Keratinocyte (primary cell): Measurements from ENCODE around the gene LRRC71. TPM values are rescaled to one million over a fixed set of nuclear protein-coding genes. Genes with fewer than 3 reads are reported as not detected.

Experiments
- DNase-seq: peaks from one replicate; pipeline ENCODE4 v3.0.0-alpha.2; 2011; ENCODE audit warnings: low read depth, missing footprints, low spot score
- FAIRE-seq: peaks from 2 replicates; lab custom pipeline; 2011; peaks lifted over from hg19 to GRCh38; lab: Jason Lieb, UNC
- H2AFZ ChIP-seq: 2 replicates; pipeline ENCODE4 v1.6.0; 2012; ENCODE audit warnings: low read length, control low read depth, inconsistent platforms; ENCODE audit not compliant: control insufficient read depth
- H3K27ac ChIP-seq: 2 replicates; pipeline ENCODE4 v1.5.1; 2011; ENCODE audit warnings: low read length; ENCODE audit not compliant: control insufficient read depth, insufficient read depth
- H3K27me3 ChIP-seq: 3 replicates; pipeline ENCODE4 v1.6.0; 2011; ENCODE audit warnings: low read length; ENCODE audit not compliant: control insufficient read depth, insufficient read depth; ENCODE audit errors: extremely low read depth
- H3K36me3 ChIP-seq, 2 experiments: 2 replicates in 1 of 2; 3 replicates in 1 of 2; pipeline ENCODE4 v1.5.1; 2011; ENCODE audit warnings: low read length in 2 of 2, mild to moderate bottlenecking in 1 of 2; ENCODE audit not compliant: control insufficient read depth in 2 of 2, insufficient read depth in 2 of 2; ENCODE audit errors: extremely low read depth in 1 of 2
- H3K4me1 ChIP-seq: 3 replicates; pipeline ENCODE4 v1.5.1; 2011; ENCODE audit warnings: low read length; ENCODE audit not compliant: control insufficient read depth, insufficient read depth; ENCODE audit errors: extremely low read depth
- H3K4me2 ChIP-seq: 3 replicates; pipeline ENCODE4 v1.6.0; 2011; ENCODE audit warnings: low read depth, low read length; ENCODE audit not compliant: control insufficient read depth, insufficient read depth; ENCODE audit errors: extremely low read depth
- H3K4me3 ChIP-seq, 3 experiments: fragments of 200-600 bp in 1 of 3; sonication (generic) in 1 of 3; 2 replicates in 2 of 3; 3 replicates in 1 of 3; pipeline ENCODE4 v1.5.1; 2011 to 2016; ENCODE audit warnings: low read length in 3 of 3, mild to moderate bottlenecking in 3 of 3, control low read depth in 2 of 3, inconsistent platforms in 1 of 3, low read depth in 1 of 3, mixed read lengths in 1 of 3, mixed run types in 1 of 3, moderate library complexity in 1 of 3; ENCODE audit not compliant: control insufficient read depth in 2 of 3, insufficient read depth in 2 of 3; ENCODE audit errors: extremely low read depth in 1 of 3
- H3K79me2 ChIP-seq: 2 replicates; pipeline ENCODE4 v1.6.0; 2012; ENCODE audit warnings: low read length; ENCODE audit not compliant: control insufficient read depth, insufficient read depth
- H3K9ac ChIP-seq: 3 replicates; pipeline ENCODE4 v1.6.0; 2011; ENCODE audit warnings: low read length; ENCODE audit not compliant: control insufficient read depth, insufficient read depth; ENCODE audit errors: extremely low read depth
- H3K9me1 ChIP-seq: 3 replicates; pipeline ENCODE4 v1.6.0; 2011; ENCODE audit warnings: low read length; ENCODE audit not compliant: control insufficient read depth, insufficient read depth; ENCODE audit errors: extremely low read depth
- H3K9me3 ChIP-seq: 2 replicates; pipeline ENCODE4 v1.5.1; 2012; ENCODE audit warnings: low read depth, low read length; ENCODE audit not compliant: control insufficient read depth
- H4K20me1 ChIP-seq: 3 replicates; pipeline ENCODE4 v1.6.0; 2011; ENCODE audit warnings: low read length; ENCODE audit not compliant: control insufficient read depth, insufficient read depth; ENCODE audit errors: extremely low read depth
- EZH2 ChIP-seq: IDR thresholded peaks from one replicate; pipeline ENCODE4 v1.6.1; 2012; ENCODE audit warnings: inconsistent platforms, mild to moderate bottlenecking, low read length, moderate library complexity
- dilution Hi-C: fragments of 300-500 bp; cut with MboI; formaldehyde crosslinking; loops from one replicate; pipeline ENCODE4 v1.7.0; 2020; ENCODE audit warnings: low sequenced_read_pairs; ENCODE audit not compliant: extremely low pct_ligation_motif_present
- polyA plus RNA-seq, 5 experiments: library from polyadenylated mRNA; depleted of rRNA in 3 of 5; stranded (reverse) in 3 of 5; stranded (forward) in 1 of 5; unstranded in 1 of 5; fragments of >200 nt; gene quantifications; 1 replicate in 1 of 5; 2 replicates in 3 of 5; 3 replicates in 1 of 5; pipeline versions ENCODE4 v1.2.1 to v1.2.3, GENCODE V29; 2011 to 2012; ENCODE audit warnings: missing spikeins in 2 of 5, low read depth in 1 of 5, low replicate concordance in 1 of 5
- TF ChIP-seq, protein P1 (sequence below), 3 experiments: IDR thresholded peaks in 1 of 3; conservative IDR thresholded peaks in 1 of 3; optimal IDR thresholded peaks in 1 of 3; 2 replicates in 2 of 3; 3 replicates in 1 of 3; pipeline versions ENCODE3 to v1.5.1; 2011; ENCODE audit warnings: low read length in 3 of 3, mild to moderate bottlenecking in 3 of 3, moderate library complexity in 2 of 3, control low read depth in 1 of 3, inconsistent platforms in 1 of 3; ENCODE audit not compliant: insufficient read depth in 2 of 3; ENCODE audit errors: extremely low read depth in 1 of 3

Gene LRRC71
- polyA plus RNA-seq, 1 donor (not counting 4 experiments of a cell fraction or from before 2014, with no cell fraction given), result not detected

DNA sequence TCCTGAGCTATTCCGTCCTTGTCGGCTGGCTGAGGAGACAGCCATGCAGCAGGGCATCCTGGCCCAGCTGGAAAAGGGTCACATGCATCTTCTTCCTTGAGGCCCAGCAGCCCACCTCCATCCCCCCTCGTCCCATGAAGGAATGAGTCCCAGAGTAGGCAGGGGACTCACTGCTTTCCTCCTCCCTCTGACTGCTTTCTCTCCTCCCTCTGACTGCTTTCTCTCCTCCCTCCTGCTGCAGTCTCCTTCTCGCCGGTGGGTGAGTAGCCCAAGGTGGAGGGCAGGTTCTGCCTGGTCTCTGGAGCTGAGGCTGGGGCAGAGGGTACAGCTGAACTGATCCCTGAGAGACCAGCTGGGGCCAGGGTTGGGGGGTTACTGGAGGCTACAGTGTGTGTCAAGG lies 46.3 kb upstream of the LRRC71 start:
- FAIRE-seq (no peak), DNase-seq (no peak)
- Histone ChIP-seq H2AFZ (no peak overlapping the region), H3K9me3 (no peaks in the 10 kb centered on the region), H3K4me1 (peaks cover 13% of the 10 kb centered on the region), H3K4me3 (no peak overlapping the region), H3K27ac (no peak overlapping the region), H3K9me1 (no peaks in the 10 kb centered on the region), H4K20me1 (no peaks in the 10 kb centered on the region), H3K36me3 (no peaks in the 10 kb centered on the region), H3K27me3 (peaks cover 34% of the 10 kb centered on the region), H3K9ac (no peak overlapping the region), H3K4me2 (no peak overlapping the region), H3K79me2 (no peaks in the 10 kb centered on the region)
- TF ChIP-seq EZH2, result no peak
- TF ChIP-seq, protein P1, sequence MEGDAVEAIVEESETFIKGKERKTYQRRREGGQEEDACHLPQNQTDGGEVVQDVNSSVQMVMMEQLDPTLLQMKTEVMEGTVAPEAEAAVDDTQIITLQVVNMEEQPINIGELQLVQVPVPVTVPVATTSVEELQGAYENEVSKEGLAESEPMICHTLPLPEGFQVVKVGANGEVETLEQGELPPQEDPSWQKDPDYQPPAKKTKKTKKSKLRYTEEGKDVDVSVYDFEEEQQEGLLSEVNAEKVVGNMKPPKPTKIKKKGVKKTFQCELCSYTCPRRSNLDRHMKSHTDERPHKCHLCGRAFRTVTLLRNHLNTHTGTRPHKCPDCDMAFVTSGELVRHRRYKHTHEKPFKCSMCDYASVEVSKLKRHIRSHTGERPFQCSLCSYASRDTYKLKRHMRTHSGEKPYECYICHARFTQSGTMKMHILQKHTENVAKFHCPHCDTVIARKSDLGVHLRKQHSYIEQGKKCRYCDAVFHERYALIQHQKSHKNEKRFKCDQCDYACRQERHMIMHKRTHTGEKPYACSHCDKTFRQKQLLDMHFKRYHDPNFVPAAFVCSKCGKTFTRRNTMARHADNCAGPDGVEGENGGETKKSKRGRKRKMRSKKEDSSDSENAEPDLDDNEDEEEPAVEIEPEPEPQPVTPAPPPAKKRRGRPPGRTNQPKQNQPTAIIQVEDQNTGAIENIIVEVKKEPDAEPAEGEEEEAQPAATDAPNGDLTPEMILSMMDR (optimal IDR thresholded peaks at IDR 0.05 in 1 of 3, IDR thresholded peaks at IDR 0.05 in 1 of 3, conservative IDR thresholded peaks at IDR 0.05 in 1 of 3; ENCODE audit: extremely low read depth in 1 of 3, insufficient read depth in 2 of 3, low read length in 3 of 3), result no peak
- dilution Hi-C loops, result no loop called here

DNA sequence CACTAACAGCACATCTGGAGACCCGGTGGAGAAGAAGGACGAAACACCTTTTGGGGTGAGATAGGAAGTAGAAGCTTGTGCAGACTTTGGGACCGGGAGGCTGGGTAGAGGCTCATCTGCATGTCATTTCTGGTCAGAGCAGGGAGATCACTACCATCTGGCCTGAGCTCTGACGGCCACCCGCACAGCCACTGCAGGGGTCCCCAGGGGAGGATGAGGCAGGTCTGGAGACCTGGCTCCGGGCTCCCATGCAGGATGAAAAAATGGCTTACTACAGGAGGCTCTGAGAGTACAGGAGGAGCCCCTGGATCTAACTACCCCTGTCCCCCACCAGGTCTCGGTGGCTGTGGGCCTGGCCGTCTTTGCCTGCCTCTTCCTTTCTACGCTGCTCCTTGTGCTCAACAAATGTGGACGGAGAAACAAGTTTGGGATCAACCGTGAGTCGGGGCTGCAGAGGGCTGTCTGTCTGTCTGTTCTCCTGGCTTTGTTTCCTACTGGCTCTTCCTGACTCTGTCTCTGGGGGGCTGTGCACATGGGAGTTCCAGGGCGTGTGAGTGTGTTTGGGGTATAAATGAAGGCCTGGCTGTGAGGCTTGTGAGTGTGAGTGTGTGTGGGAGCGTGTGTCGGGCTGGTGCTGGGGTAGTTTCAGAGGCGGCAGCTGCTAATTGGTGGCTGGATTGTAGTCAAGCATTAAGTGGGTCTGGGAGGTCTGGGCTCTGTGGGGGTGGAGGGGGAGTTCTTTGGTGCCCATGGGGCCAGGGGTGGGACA lies 45.7 kb upstream of the LRRC71 start:
- no peaks in the 10 kb centered on the region for H4K20me1 ChIP-seq
- FAIRE-seq, result no peak
- no peak for DNase-seq
- no peaks in the 10 kb centered on the region for H3K9me3 ChIP-seq
- peaks cover 13% of the 10 kb centered on the region for H3K4me1 ChIP-seq
- H3K36me3 ChIP-seq, result no peaks in the 10 kb centered on the region
- H3K9ac ChIP-seq, result no peak overlapping the region
- no peak overlapping the region for H3K4me2 ChIP-seq
- H3K27me3 ChIP-seq, result peaks cover 36% of the 10 kb centered on the region
- H3K9me1 ChIP-seq, result no peaks in the 10 kb centered on the region
- H2AFZ ChIP-seq, result no peak overlapping the region
- no peak overlapping the region for H3K4me3 ChIP-seq
- H3K79me2 ChIP-seq, result no peaks in the 10 kb centered on the region
- no peak overlapping the region for H3K27ac ChIP-seq
- dilution Hi-C loops, result no loop called here
- no peak for TF ChIP-seq EZH2
- TF ChIP-seq, protein P1 (optimal IDR thresholded peaks at IDR 0.05 in 1 of 3, IDR thresholded peaks at IDR 0.05 in 1 of 3, conservative IDR thresholded peaks at IDR 0.05 in 1 of 3; ENCODE audit: extremely low read depth in 1 of 3, insufficient read depth in 2 of 3, low read length in 3 of 3), result no peak
